BE2C (cell line): ENCODE results near the gene TM2D1.

Source experiments
- DNase-seq: peaks from one replicate; pipeline ENCODE4 v3.0.0-alpha.2; 2020
- H3K27me3 ChIP-seq: fragments of 250-450 bp; sonication (Bioruptor Pico); 2 replicates; pipeline ENCODE4 v1.5.1; 2020; ENCODE audit warnings: mild to moderate bottlenecking
- H3K36me3 ChIP-seq: fragments of 250-450 bp; sonication (Bioruptor Pico); 2 replicates; pipeline ENCODE4 v1.5.1; 2020; ENCODE audit warnings: mild to moderate bottlenecking
- H3K4me1 ChIP-seq: fragments of 250-450 bp; sonication (Bioruptor Pico); 2 replicates; pipeline ENCODE4 v1.5.1; 2020
- H3K4me3 ChIP-seq: 2 replicates; pipeline ENCODE4 v1.5.1; 2011; ENCODE audit warnings: low read depth, low read length
- H3K9me3 ChIP-seq: fragments of 250-450 bp; sonication (Bioruptor Pico); 2 replicates; pipeline ENCODE4 v1.5.1; 2020
- CTCF ChIP-seq: IDR thresholded peaks from 2 replicates; pipeline ENCODE4 v1.5.1; 2012; ENCODE audit warnings: mild to moderate bottlenecking, low read depth, low read length

TM2D1 gene

GRCh38 chr1:61674221-61674620 lies 50.7 kb downstream of the TM2D1 start:
- Histone ChIP-seq H3K27me3 (no peaks in the 10 kb centered on the region), H3K4me3 (no peak overlapping the region), H3K9me3 (no peaks in the 10 kb centered on the region), H3K36me3 (no peaks in the 10 kb centered on the region), H3K4me1 (no peaks in the 10 kb centered on the region)
- DNase-seq: no peak
- no peak for TF ChIP-seq CTCF

DNA sequence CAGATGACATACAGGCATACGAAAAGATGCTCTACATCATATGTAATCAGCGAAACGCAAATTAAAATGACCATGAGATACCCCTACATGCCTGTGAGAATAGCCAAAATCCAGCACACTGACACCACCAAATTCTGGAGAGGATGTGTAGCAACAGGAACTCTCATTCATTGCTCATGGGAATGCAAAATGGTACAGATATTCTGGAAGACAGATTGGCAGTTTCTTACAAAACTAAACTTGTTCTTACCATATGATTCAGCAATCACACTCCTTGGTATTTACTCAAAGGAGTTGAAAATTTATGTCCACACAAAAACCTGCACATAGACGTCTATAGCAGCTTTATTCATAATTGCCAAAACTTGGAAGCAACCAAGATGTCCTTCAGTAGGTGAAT lies 52.6 kb downstream of the TM2D1 start:
- Histone ChIP-seq H3K36me3 (no peaks in the 10 kb centered on the region), H3K4me3 (no peak overlapping the region), H3K9me3 (no peaks in the 10 kb centered on the region), H3K4me1 (no peaks in the 10 kb centered on the region), H3K27me3 (no peaks in the 10 kb centered on the region)
- TF ChIP-seq CTCF: no peak
- no peak for DNase-seq

- no peaks in the 10 kb centered on the region for H3K36me3 ChIP-seq
- no peak overlapping the region for H3K4me3 ChIP-seq
- no peaks in the 10 kb centered on the region for H3K4me1 ChIP-seq
- no peak for DNase-seq
- no peaks in the 10 kb centered on the region for H3K9me3 ChIP-seq
- TF ChIP-seq CTCF: no peak
- H3K27me3 ChIP-seq: no peaks in the 10 kb centered on the region
Measured at GRCh38 chr1:61670445-61670844, 54.5 kb downstream of the TM2D1 start.

DNA sequence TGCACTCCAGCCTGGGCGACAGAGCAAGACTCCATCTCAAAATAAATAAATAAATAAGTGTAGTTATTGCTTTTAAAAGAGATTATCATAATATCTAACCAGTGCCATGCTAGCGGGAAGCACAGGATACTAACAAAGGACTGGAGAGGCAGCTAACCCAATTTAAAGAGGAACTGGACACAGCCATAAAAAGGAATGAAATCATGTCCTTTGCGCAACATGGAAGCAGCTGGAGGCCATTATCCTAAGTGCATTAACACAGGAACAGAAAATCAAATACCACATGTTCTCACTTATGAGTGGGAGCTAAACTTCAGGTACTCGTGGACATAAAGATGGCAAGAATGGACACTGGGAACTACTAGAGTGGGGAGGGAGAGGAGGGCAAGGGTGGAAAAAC lies 54.9 kb downstream of the TM2D1 start:
- H3K27me3 ChIP-seq: no peaks in the 10 kb centered on the region
- no peak overlapping the region for H3K4me3 ChIP-seq
- H3K9me3 ChIP-seq: no peaks in the 10 kb centered on the region
- no peak for DNase-seq
- H3K4me1 ChIP-seq: no peaks in the 10 kb centered on the region
- no peaks in the 10 kb centered on the region for H3K36me3 ChIP-seq
- TF ChIP-seq CTCF: no peak

- TF ChIP-seq CTCF: no peak
- no peak for DNase-seq
- Histone ChIP-seq H3K9me3 (no peaks in the 10 kb centered on the region), H3K4me1 (no peaks in the 10 kb centered on the region), H3K4me3 (no peak overlapping the region), H3K27me3 (no peaks in the 10 kb centered on the region), H3K36me3 (no peaks in the 10 kb centered on the region)
Measured at GRCh38 chr1:61659061-61659460, 65.9 kb downstream of the TM2D1 start.

- H3K4me1 ChIP-seq: no peaks in the 10 kb centered on the region
- H3K36me3 ChIP-seq: no peaks in the 10 kb centered on the region
- DNase-seq: no peak
- H3K9me3 ChIP-seq: no peaks in the 10 kb centered on the region
- TF ChIP-seq CTCF: no peak
- H3K27me3 ChIP-seq: no peaks in the 10 kb centered on the region
- H3K4me3 ChIP-seq: no peak overlapping the region
Measured at GRCh38 chr1:61655453-61655852, 69.5 kb downstream of the TM2D1 start.
